Keratinocyte (primary cell): Measurements from ENCODE around the gene CHML. TPM values are rescaled to one million over a fixed set of nuclear protein-coding genes. Genes with fewer than 3 reads are reported as not detected.

Experiments
- DNase-seq: peaks from one replicate; pipeline ENCODE4 v3.0.0-alpha.2; 2011; ENCODE audit warnings: low read depth, missing footprints, low spot score
- FAIRE-seq: peaks from 2 replicates; lab custom pipeline; 2011; peaks lifted over from hg19 to GRCh38; lab: Jason Lieb, UNC
- H2AFZ ChIP-seq: 2 replicates; pipeline ENCODE4 v1.6.0; 2012; ENCODE audit warnings: low read length, control low read depth, inconsistent platforms; ENCODE audit not compliant: control insufficient read depth
- H3K27ac ChIP-seq: 2 replicates; pipeline ENCODE4 v1.5.1; 2011; ENCODE audit warnings: low read length; ENCODE audit not compliant: control insufficient read depth, insufficient read depth
- H3K27me3 ChIP-seq: 3 replicates; pipeline ENCODE4 v1.6.0; 2011; ENCODE audit warnings: low read length; ENCODE audit not compliant: control insufficient read depth, insufficient read depth; ENCODE audit errors: extremely low read depth
- H3K36me3 ChIP-seq, 2 experiments: 2 replicates in 1 of 2; 3 replicates in 1 of 2; pipeline ENCODE4 v1.5.1; 2011; ENCODE audit warnings: low read length in 2 of 2, mild to moderate bottlenecking in 1 of 2; ENCODE audit not compliant: control insufficient read depth in 2 of 2, insufficient read depth in 2 of 2; ENCODE audit errors: extremely low read depth in 1 of 2
- H3K4me1 ChIP-seq: 3 replicates; pipeline ENCODE4 v1.5.1; 2011; ENCODE audit warnings: low read length; ENCODE audit not compliant: control insufficient read depth, insufficient read depth; ENCODE audit errors: extremely low read depth
- H3K4me2 ChIP-seq: 3 replicates; pipeline ENCODE4 v1.6.0; 2011; ENCODE audit warnings: low read depth, low read length; ENCODE audit not compliant: control insufficient read depth, insufficient read depth; ENCODE audit errors: extremely low read depth
- H3K4me3 ChIP-seq, 3 experiments: fragments of 200-600 bp in 1 of 3; sonication (generic) in 1 of 3; 2 replicates in 2 of 3; 3 replicates in 1 of 3; pipeline ENCODE4 v1.5.1; 2011 to 2016; ENCODE audit warnings: low read length in 3 of 3, mild to moderate bottlenecking in 3 of 3, control low read depth in 2 of 3, inconsistent platforms in 1 of 3, low read depth in 1 of 3, mixed read lengths in 1 of 3, mixed run types in 1 of 3, moderate library complexity in 1 of 3; ENCODE audit not compliant: control insufficient read depth in 2 of 3, insufficient read depth in 2 of 3; ENCODE audit errors: extremely low read depth in 1 of 3
- H3K79me2 ChIP-seq: 2 replicates; pipeline ENCODE4 v1.6.0; 2012; ENCODE audit warnings: low read length; ENCODE audit not compliant: control insufficient read depth, insufficient read depth
- H3K9ac ChIP-seq: 3 replicates; pipeline ENCODE4 v1.6.0; 2011; ENCODE audit warnings: low read length; ENCODE audit not compliant: control insufficient read depth, insufficient read depth; ENCODE audit errors: extremely low read depth
- H3K9me1 ChIP-seq: 3 replicates; pipeline ENCODE4 v1.6.0; 2011; ENCODE audit warnings: low read length; ENCODE audit not compliant: control insufficient read depth, insufficient read depth; ENCODE audit errors: extremely low read depth
- H3K9me3 ChIP-seq: 2 replicates; pipeline ENCODE4 v1.5.1; 2012; ENCODE audit warnings: low read depth, low read length; ENCODE audit not compliant: control insufficient read depth
- H4K20me1 ChIP-seq: 3 replicates; pipeline ENCODE4 v1.6.0; 2011; ENCODE audit warnings: low read length; ENCODE audit not compliant: control insufficient read depth, insufficient read depth; ENCODE audit errors: extremely low read depth
- CTCF ChIP-seq, 3 experiments: IDR thresholded peaks in 1 of 3; conservative IDR thresholded peaks in 1 of 3; optimal IDR thresholded peaks in 1 of 3; 2 replicates in 2 of 3; 3 replicates in 1 of 3; pipeline versions ENCODE3 to v1.5.1; 2011; ENCODE audit warnings: low read length in 3 of 3, mild to moderate bottlenecking in 3 of 3, moderate library complexity in 2 of 3, control low read depth in 1 of 3, inconsistent platforms in 1 of 3; ENCODE audit not compliant: insufficient read depth in 2 of 3; ENCODE audit errors: extremely low read depth in 1 of 3
- EZH2 ChIP-seq: IDR thresholded peaks from one replicate; pipeline ENCODE4 v1.6.1; 2012; ENCODE audit warnings: inconsistent platforms, mild to moderate bottlenecking, low read length, moderate library complexity
- dilution Hi-C: fragments of 300-500 bp; cut with MboI; formaldehyde crosslinking; loops from one replicate; pipeline ENCODE4 v1.7.0; 2020; ENCODE audit warnings: low sequenced_read_pairs; ENCODE audit not compliant: extremely low pct_ligation_motif_present
- polyA plus RNA-seq, 5 experiments: library from polyadenylated mRNA; depleted of rRNA in 3 of 5; stranded (reverse) in 3 of 5; stranded (forward) in 1 of 5; unstranded in 1 of 5; fragments of >200 nt; gene quantifications; 1 replicate in 1 of 5; 2 replicates in 3 of 5; 3 replicates in 1 of 5; pipeline versions ENCODE4 v1.2.1 to v1.2.3, GENCODE V29; 2011 to 2012; ENCODE audit warnings: missing spikeins in 2 of 5, low read depth in 1 of 5, low replicate concordance in 1 of 5

CHML gene
- polyA plus RNA-seq, 1 donor (not counting 4 experiments of a cell fraction or from before 2014, with no cell fraction given): 8.3 TPM

GRCh38 chr1:241615043-241615974, 24.9 kb downstream of the CHML start:
- TF ChIP-seq EZH2 (no peak), CTCF (optimal IDR thresholded peaks at IDR 0.05 in 1 of 3, IDR thresholded peaks at IDR 0.05 in 1 of 3, conservative IDR thresholded peaks at IDR 0.05 in 1 of 3; ENCODE audit: extremely low read depth in 1 of 3, insufficient read depth in 2 of 3, low read length in 3 of 3) (no peak)
- Histone ChIP-seq H3K79me2 (no peaks in the 10 kb centered on the region), H3K27ac (no peak overlapping the region), H2AFZ (no peak overlapping the region), H3K27me3 (no peaks in the 10 kb centered on the region), H3K4me1 (peaks cover 25% of the 10 kb centered on the region), H3K36me3 (no peaks in the 10 kb centered on the region), H3K9me1 (no peaks in the 10 kb centered on the region), H4K20me1 (no peaks in the 10 kb centered on the region), H3K9me3 (no peaks in the 10 kb centered on the region), H3K4me3 (no peak overlapping the region), H3K4me2 (no peak overlapping the region), H3K9ac (no peak overlapping the region)
- dilution Hi-C loops: loop anchor here (25.0 kb wide), 1 partner anchor 222 kb away; the partner anchor contains the start of gene EXO1
- FAIRE-seq: no peak
- no peak for DNase-seq

- Histone ChIP-seq H3K9ac (no peak overlapping the region), H3K79me2 (no peaks in the 10 kb centered on the region), H3K9me1 (no peaks in the 10 kb centered on the region), H3K4me1 (peaks cover 32% of the 10 kb centered on the region), H3K36me3 (no peaks in the 10 kb centered on the region), H2AFZ (no peak overlapping the region), H3K27me3 (no peaks in the 10 kb centered on the region), H4K20me1 (no peaks in the 10 kb centered on the region), H3K4me3 (no peak overlapping the region), H3K9me3 (no peaks in the 10 kb centered on the region), H3K27ac (no peak overlapping the region), H3K4me2 (no peak overlapping the region)
- TF ChIP-seq EZH2 (no peak), CTCF (optimal IDR thresholded peaks at IDR 0.05 in 1 of 3, IDR thresholded peaks at IDR 0.05 in 1 of 3, conservative IDR thresholded peaks at IDR 0.05 in 1 of 3; ENCODE audit: extremely low read depth in 1 of 3, insufficient read depth in 2 of 3, low read length in 3 of 3) (no peak)
- no peak for DNase-seq
- dilution Hi-C loops: loop anchor here (25.0 kb wide), 1 partner anchor 223 kb away; the partner anchor contains the start of gene EXO1
- no peak for FAIRE-seq
Measured at GRCh38 chr1:241614572-241614971, 25.6 kb downstream of the CHML start.
